Measurements from ENCODE around the gene SRMS. TPM values are rescaled to one million over a fixed set of nuclear protein-coding genes. Genes with fewer than 3 reads are reported as not detected.

SRMS gene
- total and polyA plus RNA-seq, 2 of the 13 experiments (the other 11 are each of a cell fraction or from before 2014, with no cell fraction given), result not detected

DNA sequence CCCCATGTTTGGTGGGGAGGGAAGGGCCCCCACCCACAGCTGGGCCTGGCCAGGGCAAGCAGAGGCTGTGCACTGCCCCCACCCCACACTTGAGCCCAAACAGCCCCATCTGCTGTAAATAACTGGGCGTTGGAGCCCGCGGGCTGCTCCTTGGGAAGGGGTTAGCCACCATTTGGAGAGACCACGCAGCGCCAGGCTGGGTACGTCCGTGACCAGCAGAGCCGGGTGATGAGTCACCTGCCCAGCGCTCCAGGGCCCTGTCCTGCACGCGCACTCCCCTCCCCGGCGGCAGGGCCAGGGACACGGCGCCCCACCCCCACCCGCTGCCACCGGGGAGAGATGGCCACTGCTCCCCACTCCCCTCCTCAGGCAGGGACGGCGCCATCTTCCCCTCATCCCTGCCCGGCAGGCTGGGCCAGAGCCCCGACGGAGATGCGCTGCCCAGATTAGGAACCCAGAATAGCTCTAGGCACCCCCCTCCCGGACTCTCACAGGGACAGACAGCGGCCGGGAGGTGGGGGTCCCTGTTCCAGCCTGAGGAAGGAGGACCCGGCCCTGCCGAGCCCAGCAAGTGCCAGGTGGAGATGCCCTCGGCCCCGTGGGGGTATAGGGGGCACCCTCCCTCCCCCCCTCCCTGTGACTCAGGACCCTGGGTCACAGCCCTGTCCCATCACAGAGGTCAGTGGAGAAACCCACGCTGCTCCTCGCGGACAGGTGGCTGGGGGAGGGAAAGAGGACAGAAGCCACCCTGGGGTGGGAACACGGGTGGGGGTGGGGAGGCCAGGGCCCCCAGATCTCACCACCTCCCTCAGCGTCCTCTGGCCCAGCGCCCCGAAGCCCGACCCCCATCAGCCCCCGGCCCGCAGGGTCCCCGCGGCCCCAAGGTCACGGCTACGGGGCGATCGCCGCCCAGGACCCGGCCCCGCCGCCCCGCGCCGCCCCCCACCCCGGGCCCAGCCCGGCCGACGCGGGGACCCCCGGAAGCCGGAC is 49.3 kb downstream of the SRMS start:
- no TSS peak for BruUV-seq (replicated peaks)
- DNase-seq (ENCODE audit: low spot score) (no peak), ATAC-seq (peak; percentile 7; the same call in 2 of the 3 replicates), FAIRE-seq (no peak)
- Histone ChIP-seq H3K79me2 (ENCODE audit: insufficient read depth, low read length) (no peaks in the 10 kb centered on the region), H3K4me1 (ENCODE audit: insufficient read depth, low read length) (0 out of 2 replicates have a peak, but pooled peaks cover 5% of the 10 kb centered on the region), H3K27me3 (ENCODE audit: control insufficient read depth in 1 of 2, insufficient read depth in 2 of 2, low read length in 2 of 2) (peaks cover 42 to 82% of the 10 kb centered on the region in 2 experiments), H2AFZ (ENCODE audit: low read length) (no peak overlapping the region), H4K20me1 (ENCODE audit: insufficient read depth, low read length) (peaks cover 6% of the 10 kb centered on the region; the same call in 1 of the 2 replicates), H3K9ac (ENCODE audit: insufficient read depth, low read depth, low read length) (no peak overlapping the region), H3K9me3 (ENCODE audit: low read length) (no peaks in the 10 kb centered on the region), H3K36me3 (replicated peaks in 1 of 2; ENCODE audit: control insufficient read depth in 1 of 2, insufficient read depth in 2 of 2, low read length in 2 of 2) (no peaks in the 10 kb centered on the region), H3K27ac (ENCODE audit: extremely low read length, insufficient read depth, low read length) (no peak overlapping the region), H3K4me2 (ENCODE audit: low read depth, low read length) (no peak overlapping the region), H3K4me3 (replicated peaks in 1 of 3; ENCODE audit: insufficient read depth in 1 of 3, low read depth in 2 of 3, low read length in 3 of 3) (peak overlapping the region in 2 of 3 experiments; percentile 34 to 58; a peak in 2 of 6 replicates)
- WGBS (ENCODE audit: low lambda C conversion rate), result 18% methylated on average over 27 of the region's 60 CpGs
- ChIA-PET POLR2A (no interaction called here), CTCF (ENCODE audit: low intra/inter-chr PET ratio, low total read pairs) (no interaction called here)
- in situ Hi-C loops (cut with HindIII; ENCODE audit: extremely low pct_ligation_motif_present, low pct_unique_long_range_greater_than_20kb), result no loop called here
- intact Hi-C loops (cut with micrococcal nuclease; ENCODE audit: unreplicated experiment), result no loop called here
- TF ChIP-seq, protein P1, sequence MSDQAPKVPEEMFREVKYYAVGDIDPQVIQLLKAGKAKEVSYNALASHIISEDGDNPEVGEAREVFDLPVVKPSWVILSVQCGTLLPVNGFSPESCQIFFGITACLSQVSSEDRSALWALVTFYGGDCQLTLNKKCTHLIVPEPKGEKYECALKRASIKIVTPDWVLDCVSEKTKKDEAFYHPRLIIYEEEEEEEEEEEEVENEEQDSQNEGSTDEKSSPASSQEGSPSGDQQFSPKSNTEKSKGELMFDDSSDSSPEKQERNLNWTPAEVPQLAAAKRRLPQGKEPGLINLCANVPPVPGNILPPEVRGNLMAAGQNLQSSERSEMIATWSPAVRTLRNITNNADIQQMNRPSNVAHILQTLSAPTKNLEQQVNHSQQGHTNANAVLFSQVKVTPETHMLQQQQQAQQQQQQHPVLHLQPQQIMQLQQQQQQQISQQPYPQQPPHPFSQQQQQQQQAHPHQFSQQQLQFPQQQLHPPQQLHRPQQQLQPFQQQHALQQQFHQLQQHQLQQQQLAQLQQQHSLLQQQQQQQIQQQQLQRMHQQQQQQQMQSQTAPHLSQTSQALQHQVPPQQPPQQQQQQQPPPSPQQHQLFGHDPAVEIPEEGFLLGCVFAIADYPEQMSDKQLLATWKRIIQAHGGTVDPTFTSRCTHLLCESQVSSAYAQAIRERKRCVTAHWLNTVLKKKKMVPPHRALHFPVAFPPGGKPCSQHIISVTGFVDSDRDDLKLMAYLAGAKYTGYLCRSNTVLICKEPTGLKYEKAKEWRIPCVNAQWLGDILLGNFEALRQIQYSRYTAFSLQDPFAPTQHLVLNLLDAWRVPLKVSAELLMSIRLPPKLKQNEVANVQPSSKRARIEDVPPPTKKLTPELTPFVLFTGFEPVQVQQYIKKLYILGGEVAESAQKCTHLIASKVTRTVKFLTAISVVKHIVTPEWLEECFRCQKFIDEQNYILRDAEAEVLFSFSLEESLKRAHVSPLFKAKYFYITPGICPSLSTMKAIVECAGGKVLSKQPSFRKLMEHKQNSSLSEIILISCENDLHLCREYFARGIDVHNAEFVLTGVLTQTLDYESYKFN (CRISPR knock-in tag; conservative IDR thresholded peaks at IDR 0.05), result no peak
- TF ChIP-seq, protein P2, sequence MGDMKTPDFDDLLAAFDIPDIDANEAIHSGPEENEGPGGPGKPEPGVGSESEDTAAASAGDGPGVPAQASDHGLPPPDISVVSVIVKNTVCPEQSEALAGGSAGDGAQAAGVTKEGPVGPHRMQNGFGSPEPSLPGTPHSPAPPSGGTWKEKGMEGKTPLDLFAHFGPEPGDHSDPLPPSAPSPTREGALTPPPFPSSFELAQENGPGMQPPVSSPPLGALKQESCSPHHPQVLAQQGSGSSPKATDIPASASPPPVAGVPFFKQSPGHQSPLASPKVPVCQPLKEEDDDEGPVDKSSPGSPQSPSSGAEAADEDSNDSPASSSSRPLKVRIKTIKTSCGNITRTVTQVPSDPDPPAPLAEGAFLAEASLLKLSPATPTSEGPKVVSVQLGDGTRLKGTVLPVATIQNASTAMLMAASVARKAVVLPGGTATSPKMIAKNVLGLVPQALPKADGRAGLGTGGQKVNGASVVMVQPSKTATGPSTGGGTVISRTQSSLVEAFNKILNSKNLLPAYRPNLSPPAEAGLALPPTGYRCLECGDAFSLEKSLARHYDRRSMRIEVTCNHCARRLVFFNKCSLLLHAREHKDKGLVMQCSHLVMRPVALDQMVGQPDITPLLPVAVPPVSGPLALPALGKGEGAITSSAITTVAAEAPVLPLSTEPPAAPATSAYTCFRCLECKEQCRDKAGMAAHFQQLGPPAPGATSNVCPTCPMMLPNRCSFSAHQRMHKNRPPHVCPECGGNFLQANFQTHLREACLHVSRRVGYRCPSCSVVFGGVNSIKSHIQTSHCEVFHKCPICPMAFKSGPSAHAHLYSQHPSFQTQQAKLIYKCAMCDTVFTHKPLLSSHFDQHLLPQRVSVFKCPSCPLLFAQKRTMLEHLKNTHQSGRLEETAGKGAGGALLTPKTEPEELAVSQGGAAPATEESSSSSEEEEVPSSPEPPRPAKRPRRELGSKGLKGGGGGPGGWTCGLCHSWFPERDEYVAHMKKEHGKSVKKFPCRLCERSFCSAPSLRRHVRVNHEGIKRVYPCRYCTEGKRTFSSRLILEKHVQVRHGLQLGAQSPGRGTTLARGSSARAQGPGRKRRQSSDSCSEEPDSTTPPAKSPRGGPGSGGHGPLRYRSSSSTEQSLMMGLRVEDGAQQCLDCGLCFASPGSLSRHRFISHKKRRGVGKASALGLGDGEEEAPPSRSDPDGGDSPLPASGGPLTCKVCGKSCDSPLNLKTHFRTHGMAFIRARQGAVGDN (CRISPR knock-in tag; IDR thresholded peaks at IDR 0.05), result peak; percentile 17; the same call in 1 of the 2 replicates
- no peak for TF ChIP-seq MTA3 (CRISPR knock-in tag; IDR thresholded peaks at IDR 0.05)
- no peak for TF ChIP-seq TSC22D2 (CRISPR knock-in tag; IDR thresholded peaks at IDR 0.05; ENCODE audit: borderline replicate concordance)
- no peak for TF ChIP-seq HIVEP1 (CRISPR knock-in tag; IDR thresholded peaks at IDR 0.05)
- TF ChIP-seq, protein P3, sequence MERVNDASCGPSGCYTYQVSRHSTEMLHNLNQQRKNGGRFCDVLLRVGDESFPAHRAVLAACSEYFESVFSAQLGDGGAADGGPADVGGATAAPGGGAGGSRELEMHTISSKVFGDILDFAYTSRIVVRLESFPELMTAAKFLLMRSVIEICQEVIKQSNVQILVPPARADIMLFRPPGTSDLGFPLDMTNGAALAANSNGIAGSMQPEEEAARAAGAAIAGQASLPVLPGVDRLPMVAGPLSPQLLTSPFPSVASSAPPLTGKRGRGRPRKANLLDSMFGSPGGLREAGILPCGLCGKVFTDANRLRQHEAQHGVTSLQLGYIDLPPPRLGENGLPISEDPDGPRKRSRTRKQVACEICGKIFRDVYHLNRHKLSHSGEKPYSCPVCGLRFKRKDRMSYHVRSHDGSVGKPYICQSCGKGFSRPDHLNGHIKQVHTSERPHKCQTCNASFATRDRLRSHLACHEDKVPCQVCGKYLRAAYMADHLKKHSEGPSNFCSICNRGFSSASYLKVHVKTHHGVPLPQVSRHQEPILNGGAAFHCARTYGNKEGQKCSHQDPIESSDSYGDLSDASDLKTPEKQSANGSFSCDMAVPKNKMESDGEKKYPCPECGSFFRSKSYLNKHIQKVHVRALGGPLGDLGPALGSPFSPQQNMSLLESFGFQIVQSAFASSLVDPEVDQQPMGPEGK (CRISPR knock-in tag; IDR thresholded peaks at IDR 0.05), result no peak
- TF ChIP-seq ZFX (CRISPR knock-in tag; IDR thresholded peaks at IDR 0.05; ENCODE audit: low read depth), result peak; percentile 5; the same call in 1 of the 2 replicates
- TF ChIP-seq, protein P4, sequence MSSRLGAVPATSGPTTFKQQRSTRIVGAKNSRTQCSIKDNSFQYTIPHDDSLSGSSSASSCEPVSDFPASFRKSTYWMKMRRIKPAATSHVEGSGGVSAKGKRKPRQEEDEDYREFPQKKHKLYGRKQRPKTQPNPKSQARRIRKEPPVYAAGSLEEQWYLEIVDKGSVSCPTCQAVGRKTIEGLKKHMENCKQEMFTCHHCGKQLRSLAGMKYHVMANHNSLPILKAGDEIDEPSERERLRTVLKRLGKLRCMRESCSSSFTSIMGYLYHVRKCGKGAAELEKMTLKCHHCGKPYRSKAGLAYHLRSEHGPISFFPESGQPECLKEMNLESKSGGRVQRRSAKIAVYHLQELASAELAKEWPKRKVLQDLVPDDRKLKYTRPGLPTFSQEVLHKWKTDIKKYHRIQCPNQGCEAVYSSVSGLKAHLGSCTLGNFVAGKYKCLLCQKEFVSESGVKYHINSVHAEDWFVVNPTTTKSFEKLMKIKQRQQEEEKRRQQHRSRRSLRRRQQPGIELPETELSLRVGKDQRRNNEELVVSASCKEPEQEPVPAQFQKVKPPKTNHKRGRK (CRISPR knock-in tag; IDR thresholded peaks at IDR 0.05), result no peak
